ENCODE data around the gene ARHGDIA. TPM values are rescaled to one million over a fixed set of nuclear protein-coding genes. Genes with fewer than 3 reads are reported as not detected.

ARHGDIA gene
- total RNA-seq, 4 donors from 2014 or later = 115 to 173 (median 164) TPM

GRCh38 chr17:81901167-81902022, 30.3 kb upstream of the ARHGDIA start:
- 73 to 97% methylated on average over 4 to 14 of the region's 21 CpGs for WGBS, 2 donors
- H3K27me3 ChIP-seq = no peaks in the 10 kb centered on the region
- intact Hi-C loops (cut with DNase I) = no loop called here
- H3K4me3 ChIP-seq (replicated peaks in 1 of 3) = peak overlapping the region in 1 of 3 donors; percentile 28
- no peak overlapping the region for H3K27ac ChIP-seq
- peaks cover 14 to 17% of the 10 kb centered on the region in 2 donors for H3K36me3 ChIP-seq
- peaks cover 0 to 14% of the 10 kb centered on the region in 2 donors for H3K4me1 ChIP-seq
- no peaks in the 10 kb centered on the region for H3K9me3 ChIP-seq
- TF ChIP-seq CTCF (IDR thresholded peaks at IDR 0.05) (no peak), POLR2A (IDR thresholded peaks at IDR 0.05) (no peak)
- no peak for DNase-seq

GRCh38 chr17:81900181-81900820, 29.2 kb upstream of the ARHGDIA start:
- H3K27ac ChIP-seq = no peak overlapping the region
- intact Hi-C loops (cut with DNase I) = no loop called here
- 80 to 85% methylated on average over 13 to 17 of the region's 18 CpGs for WGBS, 2 donors

GRCh38 chr17:81899514-81900166, 28.5 kb upstream of the ARHGDIA start:
- Histone ChIP-seq H3K4me3 (replicated peaks in 1 of 3) (no peak overlapping the region), H3K27ac (no peak overlapping the region), H3K27me3 (no peaks in the 10 kb centered on the region), H3K9me3 (no peaks in the 10 kb centered on the region), H3K4me1 (peaks cover 0 to 14% of the 10 kb centered on the region in 2 donors), H3K36me3 (peaks cover 17 to 31% of the 10 kb centered on the region in 2 donors)
- DNase-seq = no peak
- 92 to 95% methylated on average over 19 to 20 of the region's 22 CpGs for WGBS, 2 donors
- TF ChIP-seq POLR2A (IDR thresholded peaks at IDR 0.05) = no peak
- TF ChIP-seq CTCF (IDR thresholded peaks at IDR 0.05) = no peak
- intact Hi-C loops (cut with DNase I) = no loop called here

More at GRCh38 chr17:81900181-81900820, 29.2 kb upstream of the ARHGDIA start:
- DNase-seq = no peak
- H3K36me3 ChIP-seq = peaks cover 17 to 28% of the 10 kb centered on the region in 2 donors
- no peaks in the 10 kb centered on the region for H3K9me3 ChIP-seq
- no peaks in the 10 kb centered on the region for H3K27me3 ChIP-seq
- H3K4me3 ChIP-seq (replicated peaks in 1 of 3) = no peak overlapping the region
- TF ChIP-seq CTCF (IDR thresholded peaks at IDR 0.05) (no peak), POLR2A (IDR thresholded peaks at IDR 0.05) (no peak)
- H3K4me1 ChIP-seq = peaks cover 0 to 14% of the 10 kb centered on the region in 2 donors

GRCh38 chr17:81898885-81899284, 27.7 kb upstream of the ARHGDIA start:
- peaks cover 17 to 31% of the 10 kb centered on the region in 2 donors for H3K36me3 ChIP-seq
- TF ChIP-seq CTCF (IDR thresholded peaks at IDR 0.05) (no peak), POLR2A (IDR thresholded peaks at IDR 0.05) (no peak)
- H3K27ac ChIP-seq = no peak overlapping the region
- H3K4me1 ChIP-seq = peaks cover 0 to 14% of the 10 kb centered on the region in 2 donors
- H3K9me3 ChIP-seq = no peaks in the 10 kb centered on the region
- intact Hi-C loops (cut with DNase I) = no loop called here
- no peak overlapping the region for H3K4me3 ChIP-seq (replicated peaks in 1 of 3)
- H3K27me3 ChIP-seq = no peaks in the 10 kb centered on the region
- DNase-seq = no peak
- WGBS, 2 donors = 71 to 95% methylated on average over 1 to 8 of the region's 9 CpGs

Data from thyroid gland (tissue), 4 donors.